A673 (cell line): ENCODE measurements around the gene ARSG.

Experiments used
- CTCF ChIP-seq: fragments of 300-800, 200-600 bp; sonication (generic); conservative IDR thresholded peaks from 2 replicates; pipeline ENCODE4 v1.5.1; 2017; ENCODE audit warnings: low read depth, mild to moderate bottlenecking, antibody characterized with exemption, low read length, moderate library complexity, mixed read lengths
- EZH2 ChIP-seq: fragments of 200-600 bp; sonication (generic); IDR thresholded peaks from 2 replicates; pipeline ENCODE4 v1.6.1; 2017; ENCODE audit warnings: borderline replicate concordance, low read depth, mild to moderate bottlenecking, mixed read lengths, antibody characterized with exemption, low read length; ENCODE audit not compliant: poor library complexity, severe bottlenecking

- no peak for TF ChIP-seq CTCF
- no peak for TF ChIP-seq EZH2
Measured at GRCh38 chr17:68399638-68400403, 108.5 kb downstream of the ARSG start.
